HepG2 (cell line): ENCODE results near the gene CASZ1. TPM values are rescaled to one million over a fixed set of nuclear protein-coding genes. Genes with fewer than 3 reads are reported as not detected.

Experiments used
- ATAC-seq: fragments of 200-7000 bp; cut with Tn5 transposase; 3 replicates; pipeline ENCODE4 v1.9.1; 2020; ENCODE audit warnings: mild to moderate bottlenecking, moderate library complexity
- BruUV-seq: library from RNA; stranded (reverse); fragments of 400-500 nt; replicated peaks from 2 replicates; lab custom pipeline; 2021; lab: Mats Ljungman, UMichigan
- CTCF ChIA-PET: fragments of 300-600 bp; formaldehyde crosslinking; extraction: SDS; loops from one replicate; lab custom pipeline; 2021; ENCODE audit warnings: low total read pairs, inconsistent platforms, low intra/inter-chr PET ratio; lab: Yijun Ruan, JAX
- POLR2A ChIA-PET: fragments of 350-600 bp; sonication (Branson Sonifier 250); formaldehyde crosslinking; loops from one replicate; lab custom pipeline; 2020; ENCODE audit warnings: antibody characterized with exemption, inconsistent platforms; lab: Yijun Ruan, JAX
- DNase-seq: peaks from one replicate; pipeline ENCODE4 v3.0.0-alpha.2; 2015; ENCODE audit warnings: low spot score
- FAIRE-seq: peaks from 3 replicates; lab custom pipeline; 2011; peaks lifted over from hg19 to GRCh38; lab: Jason Lieb, UNC
- H2AFZ ChIP-seq: one replicate; pipeline ENCODE4 v1.6.1; 2011; ENCODE audit warnings: low read length, inconsistent platforms
- H3K27ac ChIP-seq: fragments of 300-600 bp; 3 replicates; pipeline ENCODE4 v1.8.0; 2011; ENCODE audit warnings: mixed run types, mild to moderate bottlenecking, mixed read lengths, low read length, inconsistent platforms; ENCODE audit not compliant: insufficient read depth; ENCODE audit errors: extremely low read length
- H3K27me3 ChIP-seq, 2 experiments: fragments of 200-600 bp in 1 of 2; 2 replicates in 1 of 2; 3 replicates in 1 of 2; pipeline versions ENCODE4 v1.6.0 to v1.8.0; 2011; ENCODE audit warnings: low read length in 2 of 2, mild to moderate bottlenecking in 2 of 2, moderate library complexity in 2 of 2, inconsistent platforms in 1 of 2; ENCODE audit not compliant: insufficient read depth in 2 of 2, control insufficient read depth in 1 of 2
- H3K36me3 ChIP-seq, 2 experiments: fragments of 200-600 bp in 1 of 2; replicated peaks in 1 of 2; 2 replicates in 1 of 2; 3 replicates in 1 of 2; pipeline versions ENCODE4 v1.5.1 to v1.8.0; 2011; ENCODE audit warnings: low read length in 2 of 2, inconsistent platforms in 1 of 2; ENCODE audit not compliant: insufficient read depth in 2 of 2, control insufficient read depth in 1 of 2
- H3K4me1 ChIP-seq: 2 replicates; pipeline ENCODE4 v1.5.1; 2012; ENCODE audit warnings: low read length, inconsistent platforms; ENCODE audit not compliant: insufficient read depth
- H3K4me2 ChIP-seq: 2 replicates; pipeline ENCODE4 v1.6.0; 2011; ENCODE audit warnings: low read depth, low read length, inconsistent platforms
- H3K4me3 ChIP-seq, 3 experiments: fragments of 200-600 bp in 1 of 3; sonication (generic), shearing (Covaris generic) in 1 of 3; replicated peaks in 1 of 3; 2 replicates each; pipeline ENCODE4 v1.5.1; 2011 to 2016; ENCODE audit warnings: low read length in 3 of 3, inconsistent platforms in 2 of 3, low read depth in 2 of 3, mild to moderate bottlenecking in 2 of 3, control low read depth in 1 of 3, mixed read lengths in 1 of 3; ENCODE audit not compliant: insufficient read depth in 1 of 3
- H3K79me2 ChIP-seq: one replicate; pipeline ENCODE4 v1.6.1; 2011; ENCODE audit warnings: low read length, inconsistent platforms; ENCODE audit not compliant: insufficient read depth
- H3K9ac ChIP-seq: 2 replicates; pipeline ENCODE4 v1.6.0; 2011; ENCODE audit warnings: mild to moderate bottlenecking, low read depth, low read length, inconsistent platforms; ENCODE audit not compliant: insufficient read depth
- H3K9me3 ChIP-seq: 2 replicates; pipeline ENCODE4 v1.5.1; 2012; ENCODE audit warnings: mild to moderate bottlenecking, low read length
- H4K20me1 ChIP-seq: 2 replicates; pipeline ENCODE4 v1.6.0; 2011; ENCODE audit warnings: inconsistent platforms, mild to moderate bottlenecking, low read length, moderate library complexity; ENCODE audit not compliant: insufficient read depth
- FLYWCH1 ChIP-seq: sonication (generic); formaldehyde crosslinking; IDR thresholded peaks from 2 replicates; pipeline ENCODE4 v1.8.1; 2023; ENCODE audit warnings: mild to moderate bottlenecking, missing genetic modification reagents
- HDAC1 ChIP-seq: sonication (generic); formaldehyde crosslinking; IDR thresholded peaks from 2 replicates; pipeline ENCODE4 v1.5.1; 2020; ENCODE audit warnings: mild to moderate bottlenecking, missing genetic modification reagents
- NFE2 ChIP-seq: sonication (generic); formaldehyde crosslinking; IDR thresholded peaks from 2 replicates; pipeline ENCODE4 v1.4.0; 2020; ENCODE audit warnings: missing genetic modification reagents
- NRL ChIP-seq: sonication (generic); formaldehyde crosslinking; IDR thresholded peaks from 2 replicates; pipeline ENCODE4 v1.5.0; 2020; ENCODE audit warnings: missing genetic modification reagents, mild to moderate bottlenecking, moderate library complexity, borderline replicate concordance
- ZBTB10 ChIP-seq: sonication (generic); formaldehyde crosslinking; IDR thresholded peaks from 2 replicates; pipeline ENCODE4 v1.4.0; 2020; ENCODE audit warnings: missing genetic modification reagents, borderline replicate concordance
- ZBTB43 ChIP-seq: sonication (generic); formaldehyde crosslinking; conservative IDR thresholded peaks from 2 replicates; pipeline ENCODE4 v1.4.0; 2020; ENCODE audit warnings: missing genetic modification reagents
- ZNF143 ChIP-seq: sonication (generic); formaldehyde crosslinking; IDR thresholded peaks from 2 replicates; pipeline ENCODE4 v1.4.0; 2020; ENCODE audit warnings: missing genetic modification reagents
- ZNF460 ChIP-seq: sonication (generic); formaldehyde crosslinking; IDR thresholded peaks from 2 replicates; pipeline ENCODE4 v1.5.1; 2020; ENCODE audit warnings: missing genetic modification reagents, mild to moderate bottlenecking, borderline replicate concordance
- ZNF552 ChIP-seq: sonication (generic); formaldehyde crosslinking; IDR thresholded peaks from 2 replicates; pipeline ENCODE4 v1.9.0; 2022; ENCODE audit warnings: missing genetic modification reagents, mild to moderate bottlenecking, borderline replicate concordance
- ZNF772 ChIP-seq: sonication (generic); formaldehyde crosslinking; IDR thresholded peaks from 2 replicates; pipeline ENCODE4 v1.5.0; 2020; ENCODE audit warnings: mild to moderate bottlenecking, missing genetic modification reagents
- WGBS: methylation state at CpG from one replicate; pipeline ENCODE4 v1.1.6; 2017; ENCODE audit warnings: low lambda C conversion rate; 5-methylcytosine and 5-hydroxymethylcytosine counted together
- in situ Hi-C: cut with HindIII; loops from 2 replicates; pipeline ENCODE4 v1.10.0; 2017; ENCODE audit warnings: low pct_unique_long_range_greater_than_20kb; ENCODE audit not compliant: extremely low pct_ligation_motif_present
- intact Hi-C: fragments of 100-400 bp; cut with micrococcal nuclease; formaldehyde crosslinking; loops from one replicate; pipeline ENCODE4 v1.10.0; 2022; ENCODE audit not compliant: unreplicated experiment
- polyA plus RNA-seq, 8 experiments: library from polyadenylated mRNA; depleted of rRNA in 3 of 8; stranded (reverse) in 7 of 8; unstranded in 1 of 8; fragments of >200 nt; fragmentation: Illumina TruSeq in 4 of 8; extraction: Trizol in 4 of 8; gene quantifications; 2 replicates each; pipeline versions ENCODE4 v1.2.1 to v1.2.3, GENCODE V29; 2011 to 2016; ENCODE audit warnings: low read depth in 4 of 8, missing spikeins in 1 of 8, mixed read lengths in 1 of 8; ENCODE audit not compliant: insufficient read depth in 1 of 8
- total RNA-seq, 5 experiments: library from RNA; depleted of rRNA; stranded (reverse); fragments of >200 nt; fragmentation: Illumina TruSeq; extraction: Trizol; gene quantifications; 2 replicates each; pipeline ENCODE4 v1.2.3, GENCODE V29; 2016; ENCODE audit warnings: low read depth in 1 of 5
- TF ChIP-seq, protein P1 (sequence below): IDR thresholded peaks from 2 replicates; pipeline ENCODE4 v1.6.1; 2012; ENCODE audit warnings: low read depth, low read length, improper control_type of control experiment

CASZ1 gene
- total and polyA plus RNA-seq, 2 of the 13 experiments (the other 11 are each of a cell fraction or from before 2014, with no cell fraction given), result 1.9 to 3.7 TPM

DNA sequence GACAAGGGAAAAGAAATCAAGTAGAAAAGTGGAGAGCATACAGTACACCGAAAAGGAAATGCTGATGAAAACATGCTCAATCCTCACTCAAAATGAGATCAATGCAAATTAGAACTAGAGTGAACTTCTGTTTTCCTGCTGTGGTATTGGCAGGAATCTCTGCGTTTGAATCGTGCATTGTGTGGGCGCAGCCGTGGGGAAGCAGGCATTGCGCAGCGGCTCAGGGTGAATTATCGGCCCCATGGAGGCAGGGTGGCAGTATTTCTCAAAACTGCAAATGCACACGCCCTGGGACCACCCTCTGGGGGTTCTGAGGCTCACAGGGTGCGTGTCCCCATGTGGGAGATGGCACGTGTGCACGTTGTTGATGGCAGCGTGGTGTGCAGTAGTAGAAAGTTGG, 181.1 kb downstream of the CASZ1 start (continued):
- no peak for TF ChIP-seq ZNF143 (CRISPR knock-in tag)
- TF ChIP-seq ZNF460, result no peak
- TF ChIP-seq ZBTB43 (CRISPR knock-in tag), result no peak
- no peak for TF ChIP-seq NFE2 (CRISPR knock-in tag)
- no peak for TF ChIP-seq ZBTB10 (CRISPR knock-in tag)

- in situ Hi-C loops, result no loop called here
- ChIA-PET POLR2A (no interaction called here), CTCF (no interaction called here)
- Histone ChIP-seq H4K20me1 (no peaks in the 10 kb centered on the region), H3K9me3 (no peaks in the 10 kb centered on the region), H3K4me3 (no peak overlapping the region), H3K27me3 (no peaks in the 10 kb centered on the region), H2AFZ (no peak overlapping the region), H3K36me3 (0 out of 5 replicates have a peak, but pooled peaks cover 0 to 1% of the 10 kb centered on the region in 2 experiments), H3K4me2 (no peak overlapping the region), H3K4me1 (no peaks in the 10 kb centered on the region), H3K79me2 (no peaks in the 10 kb centered on the region), H3K27ac (no peak overlapping the region), H3K9ac (no peak overlapping the region)
- no TSS peak for BruUV-seq
- WGBS, result over 99% methylated on average over 12 of the region's 18 CpGs
- ATAC-seq (no peak), FAIRE-seq (no peak), DNase-seq (no peak)
- intact Hi-C loops, result no loop called here
- no peak for TF ChIP-seq HDAC1 (CRISPR knock-in tag)
- no peak for TF ChIP-seq FLYWCH1 (CRISPR knock-in tag)
- no peak for TF ChIP-seq NRL (CRISPR knock-in tag)
- TF ChIP-seq, protein P1, sequence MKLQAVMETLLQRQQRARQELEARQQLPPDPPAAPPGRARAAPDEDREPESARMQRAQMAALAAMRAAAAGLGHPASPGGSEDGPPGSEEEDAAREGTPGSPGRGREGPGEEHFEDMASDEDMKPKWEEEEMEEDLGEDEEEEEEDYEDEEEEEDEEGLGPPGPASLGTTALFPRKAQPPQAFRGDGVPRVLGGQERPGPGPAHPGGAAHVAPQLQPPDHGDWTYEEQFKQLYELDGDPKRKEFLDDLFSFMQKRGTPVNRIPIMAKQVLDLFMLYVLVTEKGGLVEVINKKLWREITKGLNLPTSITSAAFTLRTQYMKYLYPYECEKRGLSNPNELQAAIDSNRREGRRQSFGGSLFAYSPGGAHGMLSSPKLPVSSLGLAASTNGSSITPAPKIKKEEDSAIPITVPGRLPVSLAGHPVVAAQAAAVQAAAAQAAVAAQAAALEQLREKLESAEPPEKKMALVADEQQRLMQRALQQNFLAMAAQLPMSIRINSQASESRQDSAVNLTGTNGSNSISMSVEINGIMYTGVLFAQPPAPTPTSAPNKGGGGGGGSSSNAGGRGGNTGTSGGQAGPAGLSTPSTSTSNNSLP, result no peak
- TF ChIP-seq ZNF552 (CRISPR knock-in tag), result no peak
- no peak for TF ChIP-seq ZNF772 (CRISPR knock-in tag)
Observed at GRCh38 chr1:10614377-10615225, 181.8 kb downstream of the CASZ1 start.
